Neural progenitor cell (in vitro differentiated cells): Measurements from ENCODE around the gene VTI1A. TPM values are rescaled to one million over a fixed set of nuclear protein-coding genes. Genes with fewer than 3 reads are reported as not detected.
A peak's percentile ranks its signal among the peaks of the same experiment; 100 is the strongest.

Experiments
- DNase-seq: peaks from one replicate; pipeline ENCODE4 v3.0.0-alpha.2; 2016; ENCODE audit warnings: low spot score
- H2AFZ ChIP-seq: fragments of 200-600 bp; sonication (generic); replicated peaks from 2 replicates; pipeline ENCODE4 v1.6.1; 2016; ENCODE audit warnings: antibody characterized with exemption
- H3F3A ChIP-seq: fragments of 200-600 bp; sonication (generic); 2 replicates; pipeline ENCODE4 v1.6.1; 2016; ENCODE audit warnings: antibody characterized with exemption, low read depth
- H3K27ac ChIP-seq: fragments of 200-600 bp; sonication (generic); 2 replicates; pipeline ENCODE4 v1.5.1; 2016; ENCODE audit warnings: mild to moderate bottlenecking
- H3K27me3 ChIP-seq: fragments of 200-600 bp; sonication (generic); 2 replicates; pipeline ENCODE4 v1.6.1; 2016; ENCODE audit warnings: mild to moderate bottlenecking, moderate library complexity
- H3K36me3 ChIP-seq: fragments of 200-600 bp; sonication (generic); 2 replicates; pipeline ENCODE4 v1.5.1; 2016
- H3K4me1 ChIP-seq: fragments of 200-600 bp; sonication (generic); 2 replicates; pipeline ENCODE4 v1.6.1; 2016; ENCODE audit warnings: mixed run types
- H3K4me2 ChIP-seq: fragments of 200-600 bp; sonication (generic); 2 replicates; pipeline ENCODE4 v1.6.1; 2016
- H3K4me3 ChIP-seq: fragments of 200-600 bp; sonication (generic); 2 replicates; pipeline ENCODE4 v1.5.1; 2016
- H3K79me2 ChIP-seq: fragments of 200-600 bp; sonication (generic); 2 replicates; pipeline ENCODE4 v1.6.1; 2016; ENCODE audit warnings: low read depth
- H3K9ac ChIP-seq: fragments of 200-600 bp; sonication (generic); 2 replicates; pipeline ENCODE4 v1.6.1; 2016
- H3K9me3 ChIP-seq: fragments of 200-600 bp; sonication (generic); 2 replicates; pipeline ENCODE4 v1.5.1; 2016; ENCODE audit warnings: low read depth
- H4K20me1 ChIP-seq: fragments of 200-600 bp; sonication (generic); 2 replicates; pipeline ENCODE4 v1.6.1; 2016; ENCODE audit warnings: low read depth
- H3K27ac Mint-ChIP-seq: 3 replicates; pipeline ENCODE4 v1.8.0; 2021; ENCODE audit warnings: mixed read lengths
- H3K27me3 Mint-ChIP-seq: 2 replicates; pipeline ENCODE4 v1.8.0; 2022; ENCODE audit warnings: low read depth, mild to moderate bottlenecking, inconsistent platforms, moderate library complexity, mixed read lengths; ENCODE audit not compliant: insufficient read depth
- H3K36me3 Mint-ChIP-seq: 3 replicates; pipeline ENCODE4 v1.8.0; 2021; ENCODE audit warnings: mixed read lengths
- H3K4me1 Mint-ChIP-seq: 3 replicates; pipeline ENCODE4 v1.8.0; 2021; ENCODE audit warnings: mixed read lengths
- H3K4me3 Mint-ChIP-seq: 3 replicates; pipeline ENCODE4 v1.8.0; 2021; ENCODE audit warnings: mild to moderate bottlenecking, moderate library complexity, mixed read lengths
- H3K9me3 Mint-ChIP-seq: 3 replicates; pipeline ENCODE4 v1.8.0; 2020; ENCODE audit warnings: mixed read lengths
- CTCF ChIP-seq: fragments of 200-600 bp; sonication (generic); IDR thresholded peaks from 2 replicates; pipeline ENCODE4 v1.5.1; 2017; ENCODE audit warnings: antibody characterized with exemption, mild to moderate bottlenecking
- EZH2 ChIP-seq: fragments of 200-600 bp; sonication (generic); IDR thresholded peaks from 2 replicates; pipeline ENCODE4 v1.6.1; 2017; ENCODE audit warnings: antibody characterized with exemption, mild to moderate bottlenecking, moderate library complexity
- EZH2phosphoT487 ChIP-seq: fragments of 200-600 bp; sonication (generic); IDR thresholded peaks from 2 replicates; pipeline ENCODE4 v1.6.1; 2017; ENCODE audit warnings: antibody characterized with exemption
- total RNA-seq: library from RNA; depleted of rRNA; stranded (reverse); fragments of >200 nt; gene quantifications from 2 replicates; pipeline ENCODE4 v1.2.3, GENCODE V29; 2015; ENCODE audit warnings: low replicate concordance

VTI1A gene
- total RNA-seq, 1 donor from 2014 or later = 28.8 TPM

DNA sequence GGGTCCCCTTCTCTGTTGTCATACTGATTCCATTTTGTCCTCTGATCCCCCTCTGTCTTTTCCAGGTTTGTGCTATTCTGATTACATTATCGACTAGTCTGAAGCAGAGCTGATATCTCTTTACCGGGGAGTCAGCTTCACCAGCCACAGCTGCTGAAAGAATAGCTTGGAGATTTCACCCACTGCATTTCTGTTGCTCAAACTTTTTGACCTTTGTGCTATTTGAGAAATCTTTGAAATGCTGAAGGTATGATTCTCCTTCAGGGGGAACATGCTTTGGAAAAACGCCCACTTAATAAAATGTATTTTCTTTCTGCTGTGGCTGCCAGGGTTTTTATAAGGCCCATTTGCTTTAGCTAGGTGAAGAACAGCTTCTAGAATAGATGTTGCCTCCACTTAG lies 305.3 kb downstream of the VTI1A start:
- H3K27ac ChIP-seq = no peak overlapping the region
- TF ChIP-seq EZH2phosphoT487 (no peak), CTCF (no peak), EZH2 (no peak)
- no peaks in the 10 kb centered on the region for H3K27me3 ChIP-seq
- no peaks in the 10 kb centered on the region for H4K20me1 ChIP-seq
- peaks cover 38% of the 10 kb centered on the region for H3K4me1 ChIP-seq
- no peak overlapping the region for H3K9ac ChIP-seq
- H3K4me3 ChIP-seq = no peak overlapping the region
- H3K4me2 ChIP-seq = no peak overlapping the region
- DNase-seq = no peak
- no peak overlapping the region for H3K27ac Mint-ChIP-seq
- peaks cover 32% of the 10 kb centered on the region for H3K4me1 Mint-ChIP-seq
- no peaks in the 10 kb centered on the region for H3K36me3 Mint-ChIP-seq
- H3F3A ChIP-seq = peaks cover 4% of the 10 kb centered on the region
- H3K9me3 ChIP-seq = no peaks in the 10 kb centered on the region
- no peaks in the 10 kb centered on the region for H3K79me2 ChIP-seq
- H3K9me3 Mint-ChIP-seq = no peaks in the 10 kb centered on the region
- no peak overlapping the region for H3K4me3 Mint-ChIP-seq
- H2AFZ ChIP-seq = no peak overlapping the region
- H3K27me3 Mint-ChIP-seq = peaks cover 2% of the 10 kb centered on the region
- H3K36me3 ChIP-seq = no peaks in the 10 kb centered on the region

DNA sequence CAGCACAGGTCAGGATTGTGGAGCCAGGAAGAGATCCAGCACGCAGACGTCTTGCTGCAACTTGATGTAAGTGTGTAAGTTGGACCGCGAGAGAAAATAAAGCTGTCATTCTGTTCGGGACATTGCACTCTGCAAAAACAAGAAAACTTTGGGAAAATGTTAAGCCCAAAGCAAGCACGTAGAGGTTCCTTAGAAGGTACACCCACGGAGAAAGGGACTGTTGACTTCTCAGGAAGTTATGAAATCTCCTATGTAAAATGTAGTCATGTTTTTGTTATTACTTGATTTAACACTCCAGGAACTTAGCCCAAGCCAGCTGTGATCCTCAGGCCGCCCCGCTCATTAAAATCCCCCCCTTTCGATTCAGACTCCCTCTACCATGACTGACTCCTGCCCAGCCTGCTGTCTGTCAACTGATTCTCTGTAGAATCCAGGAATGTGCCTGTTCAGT lies 307.0 kb downstream of the VTI1A start:
- no peak overlapping the region for H3K4me2 ChIP-seq
- Mint-ChIP-seq H3K36me3 (no peaks in the 10 kb centered on the region), H3K4me3 (no peak overlapping the region), H3K27me3 (peaks cover 2% of the 10 kb centered on the region), H3K27ac (peak overlapping the region; percentile 3), H3K4me1 (peaks cover 34% of the 10 kb centered on the region), H3K9me3 (no peaks in the 10 kb centered on the region)
- peaks cover 38% of the 10 kb centered on the region for H3K4me1 ChIP-seq
- H2AFZ ChIP-seq = no peak overlapping the region
- no peaks in the 10 kb centered on the region for H3K27me3 ChIP-seq
- H3K9ac ChIP-seq = no peak overlapping the region
- H3K36me3 ChIP-seq = no peaks in the 10 kb centered on the region
- H3F3A ChIP-seq = peaks cover 4% of the 10 kb centered on the region
- H3K4me3 ChIP-seq = no peak overlapping the region
- TF ChIP-seq EZH2phosphoT487 (no peak), CTCF (no peak), EZH2 (no peak)
- H3K9me3 ChIP-seq = no peaks in the 10 kb centered on the region
- H3K27ac ChIP-seq = no peak overlapping the region
- H3K79me2 ChIP-seq = no peaks in the 10 kb centered on the region
- no peaks in the 10 kb centered on the region for H4K20me1 ChIP-seq
- DNase-seq = peak; percentile 53

- H3K4me1 ChIP-seq = peaks cover 24% of the 10 kb centered on the region
- TF ChIP-seq EZH2phosphoT487 (no peak), EZH2 (no peak), CTCF (no peak)
- Mint-ChIP-seq H3K36me3 (no peaks in the 10 kb centered on the region), H3K4me1 (peaks cover 37% of the 10 kb centered on the region), H3K27me3 (peaks cover 2% of the 10 kb centered on the region), H3K9me3 (no peaks in the 10 kb centered on the region), H3K4me3 (no peak overlapping the region), H3K27ac (no peak overlapping the region)
- peak; percentile 25 for DNase-seq
- H3K27me3 ChIP-seq = no peaks in the 10 kb centered on the region
- no peaks in the 10 kb centered on the region for H3K9me3 ChIP-seq
- H3K9ac ChIP-seq = no peak overlapping the region
- H2AFZ ChIP-seq = no peak overlapping the region
- no peak overlapping the region for H3K4me2 ChIP-seq
- H4K20me1 ChIP-seq = no peaks in the 10 kb centered on the region
- H3K36me3 ChIP-seq = no peaks in the 10 kb centered on the region
- H3K27ac ChIP-seq = no peak overlapping the region
- no peaks in the 10 kb centered on the region for H3K79me2 ChIP-seq
- H3F3A ChIP-seq = no peaks in the 10 kb centered on the region
- no peak overlapping the region for H3K4me3 ChIP-seq
Observed at GRCh38 chr10:112755446-112756234, 308.6 kb downstream of the VTI1A start.
